GM23338 (cell line): ENCODE data around the gene ISG20.

Experiments
- CREB1 ChIP-seq: fragments of 250-450 bp; sonication (Bioruptor Pico); IDR thresholded peaks from 2 replicates; pipeline ENCODE4 v1.5.0; 2020; ENCODE audit warnings: low read depth, mild to moderate bottlenecking, moderate library complexity
- EZH2phosphoT487 ChIP-seq: fragments of 200-600 bp; sonication (generic); IDR thresholded peaks from one replicate; pipeline ENCODE4 v1.8.1; 2018; ENCODE audit warnings: antibody characterized with exemption; ENCODE audit not compliant: unreplicated experiment
- JUNB ChIP-seq: IDR thresholded peaks from one replicate; pipeline ENCODE4 v1.6.1; 2016; ENCODE audit warnings: antibody characterized with exemption; ENCODE audit not compliant: unreplicated experiment
- POLR2AphosphoS5 ChIP-seq: IDR thresholded peaks from 2 replicates; pipeline ENCODE4 v1.6.1; 2016; ENCODE audit warnings: antibody characterized with exemption, low read depth
- REST ChIP-seq: IDR thresholded peaks from one replicate; pipeline ENCODE4 v1.6.1; 2018; ENCODE audit warnings: antibody characterized with exemption; ENCODE audit not compliant: unreplicated experiment
- TF ChIP-seq, protein P1 (sequence below), 2 experiments: fragments of 200-600 bp in 1 of 2; sonication (generic) in 1 of 2; conservative IDR thresholded peaks; 2 replicates each; pipeline versions ENCODE4 v1.5.1 to v1.6.1; 2016 to 2017; ENCODE audit warnings: antibody characterized with exemption in 2 of 2, low read depth in 2 of 2, mild to moderate bottlenecking in 2 of 2, moderate library complexity in 1 of 2

DNA sequence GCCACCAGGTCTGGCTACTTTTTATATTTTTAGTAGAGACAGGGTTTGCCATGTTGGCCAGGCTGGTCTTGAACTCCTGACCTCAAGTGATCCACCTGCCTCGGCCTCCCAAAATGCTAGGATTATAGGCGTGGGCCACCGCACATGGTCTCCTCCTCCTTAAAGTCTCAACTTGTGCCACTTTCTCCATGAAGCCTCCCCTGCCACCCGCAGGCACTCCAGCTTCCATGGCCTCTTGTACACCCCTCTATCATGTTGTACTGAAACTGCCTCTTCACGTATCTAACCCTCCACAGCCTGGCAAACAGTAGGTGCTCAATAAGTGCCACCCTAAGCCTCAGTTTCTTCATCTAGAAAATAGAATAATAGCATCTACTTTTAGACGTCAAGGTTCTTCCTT, 39.9 kb downstream of the ISG20 start:
- TF ChIP-seq, protein P1, sequence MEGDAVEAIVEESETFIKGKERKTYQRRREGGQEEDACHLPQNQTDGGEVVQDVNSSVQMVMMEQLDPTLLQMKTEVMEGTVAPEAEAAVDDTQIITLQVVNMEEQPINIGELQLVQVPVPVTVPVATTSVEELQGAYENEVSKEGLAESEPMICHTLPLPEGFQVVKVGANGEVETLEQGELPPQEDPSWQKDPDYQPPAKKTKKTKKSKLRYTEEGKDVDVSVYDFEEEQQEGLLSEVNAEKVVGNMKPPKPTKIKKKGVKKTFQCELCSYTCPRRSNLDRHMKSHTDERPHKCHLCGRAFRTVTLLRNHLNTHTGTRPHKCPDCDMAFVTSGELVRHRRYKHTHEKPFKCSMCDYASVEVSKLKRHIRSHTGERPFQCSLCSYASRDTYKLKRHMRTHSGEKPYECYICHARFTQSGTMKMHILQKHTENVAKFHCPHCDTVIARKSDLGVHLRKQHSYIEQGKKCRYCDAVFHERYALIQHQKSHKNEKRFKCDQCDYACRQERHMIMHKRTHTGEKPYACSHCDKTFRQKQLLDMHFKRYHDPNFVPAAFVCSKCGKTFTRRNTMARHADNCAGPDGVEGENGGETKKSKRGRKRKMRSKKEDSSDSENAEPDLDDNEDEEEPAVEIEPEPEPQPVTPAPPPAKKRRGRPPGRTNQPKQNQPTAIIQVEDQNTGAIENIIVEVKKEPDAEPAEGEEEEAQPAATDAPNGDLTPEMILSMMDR (conservative IDR thresholded peaks at IDR 0.05; ENCODE audit: low read depth in 2 of 2), result no peak
- no peak for TF ChIP-seq REST
- no peak for TF ChIP-seq POLR2AphosphoS5
- TF ChIP-seq EZH2phosphoT487, result no peak
- no peak for TF ChIP-seq CREB1 (CRISPR knock-in tag)
- TF ChIP-seq JUNB, result no peak
